A673 (cell line): ENCODE measurements around the gene CHRNE. TPM values are rescaled to one million over a fixed set of nuclear protein-coding genes. Genes with fewer than 3 reads are reported as not detected.

ENCODE experiments used
- BruUV-seq: library from RNA; stranded (reverse); fragments of 400-500 nt; replicated peaks from 2 replicates; lab custom pipeline; 2021; lab: Mats Ljungman, UMichigan
- CTCF ChIA-PET: fragments of 300-600 bp; sonication (Branson Sonifier 250); formaldehyde crosslinking; loops from one replicate; lab custom pipeline; 2022; ENCODE audit warnings: antibody characterized with exemption; lab: Charles Lee
- POLR2A ChIA-PET: fragments of 300-600 bp; sonication (Branson Sonifier 250); formaldehyde crosslinking; loops from one replicate; lab custom pipeline; 2022; ENCODE audit warnings: antibody characterized with exemption; ENCODE audit not compliant: low non-redundant PET; lab: Charles Lee
- DNase-seq: peaks from one replicate; pipeline ENCODE4 v3.0.0-alpha.2; 2015; ENCODE audit warnings: low spot score
- H3K27ac ChIP-seq: fragments of 200-600 bp; sonication (generic); 2 replicates; pipeline ENCODE4 v1.5.1; 2016; ENCODE audit warnings: mixed run types, low read depth, mild to moderate bottlenecking, mixed read lengths, antibody characterized with exemption, low read length; ENCODE audit not compliant: poor library complexity, severe bottlenecking
- H3K27me3 ChIP-seq: fragments of 200-600 bp; sonication (generic); replicated peaks from 2 replicates; pipeline ENCODE4 v1.6.1; 2017; ENCODE audit warnings: mixed run types, low read depth, mild to moderate bottlenecking, mixed read lengths, antibody characterized with exemption, low read length; ENCODE audit not compliant: insufficient read depth, poor library complexity
- H3K36me3 ChIP-seq: fragments of 200-600 bp; sonication (generic); 2 replicates; pipeline ENCODE4 v1.6.1; 2016; ENCODE audit warnings: mixed run types, mild to moderate bottlenecking, mixed read lengths, antibody characterized with exemption, low read length; ENCODE audit not compliant: insufficient read depth, poor library complexity, severe bottlenecking
- H3K4me1 ChIP-seq: fragments of 200-600 bp; sonication (generic); 2 replicates; pipeline ENCODE4 v1.6.1; 2017; ENCODE audit warnings: mixed run types, mild to moderate bottlenecking, mixed read lengths, antibody characterized with exemption, low read length; ENCODE audit not compliant: insufficient read depth, poor library complexity, severe bottlenecking
- H3K4me3 ChIP-seq: fragments of 200-600 bp; sonication (generic); 2 replicates; pipeline ENCODE4 v1.5.1; 2016; ENCODE audit warnings: low read depth, mixed run types, mild to moderate bottlenecking, mixed read lengths, low read length; ENCODE audit not compliant: poor library complexity, severe bottlenecking
- H3K9me3 ChIP-seq: fragments of 200-600 bp; sonication (generic); 2 replicates; pipeline ENCODE4 v1.6.1; 2016; ENCODE audit warnings: mixed run types, low read depth, mild to moderate bottlenecking, mixed read lengths, antibody characterized with exemption, low read length; ENCODE audit not compliant: poor library complexity, severe bottlenecking
- CTCF ChIP-seq: fragments of 300-800, 200-600 bp; sonication (generic); conservative IDR thresholded peaks from 2 replicates; pipeline ENCODE4 v1.5.1; 2017; ENCODE audit warnings: low read depth, mild to moderate bottlenecking, antibody characterized with exemption, low read length, moderate library complexity, mixed read lengths
- EZH2 ChIP-seq: fragments of 200-600 bp; sonication (generic); IDR thresholded peaks from 2 replicates; pipeline ENCODE4 v1.6.1; 2017; ENCODE audit warnings: borderline replicate concordance, low read depth, mild to moderate bottlenecking, mixed read lengths, antibody characterized with exemption, low read length; ENCODE audit not compliant: poor library complexity, severe bottlenecking
- intact Hi-C: fragments of 100-400 bp; cut with micrococcal nuclease; formaldehyde crosslinking; loops from one replicate; pipeline ENCODE4 v1.10.0; 2022; ENCODE audit not compliant: unreplicated experiment
- total RNA-seq: library from RNA; stranded (reverse); gene quantifications from 2 replicates; pipeline ENCODE4 v1.2.3, GENCODE V29; 2021

Gene CHRNE
- total RNA-seq, 1 experiment from 2014 or later = 0.21 TPM

- no peaks in the 10 kb centered on the region for H3K9me3 ChIP-seq
- POLR2A ChIA-PET = no interaction called here
- intact Hi-C loops = no loop called here
- CTCF ChIA-PET = interaction anchor here (1.2 kb wide), 1 partner anchor 332 kb away, joined by 3 read pairs; no protein-coding TSS in a partner anchor
- H3K4me1 ChIP-seq = peaks cover 12% of the 10 kb centered on the region
- H3K36me3 ChIP-seq = peaks cover 22% of the 10 kb centered on the region
- peak overlapping the region; percentile 52 for H3K4me3 ChIP-seq
- DNase-seq = no peak
- no TSS peak for BruUV-seq
- TF ChIP-seq EZH2 = no peak
- no peak for TF ChIP-seq CTCF
- no peaks in the 10 kb centered on the region for H3K27me3 ChIP-seq
- peak overlapping the region; percentile 89 for H3K27ac ChIP-seq
These were observed 4.5 kb downstream of the CHRNE start for GRCh38 chr17:4898351-4898750.

DNA sequence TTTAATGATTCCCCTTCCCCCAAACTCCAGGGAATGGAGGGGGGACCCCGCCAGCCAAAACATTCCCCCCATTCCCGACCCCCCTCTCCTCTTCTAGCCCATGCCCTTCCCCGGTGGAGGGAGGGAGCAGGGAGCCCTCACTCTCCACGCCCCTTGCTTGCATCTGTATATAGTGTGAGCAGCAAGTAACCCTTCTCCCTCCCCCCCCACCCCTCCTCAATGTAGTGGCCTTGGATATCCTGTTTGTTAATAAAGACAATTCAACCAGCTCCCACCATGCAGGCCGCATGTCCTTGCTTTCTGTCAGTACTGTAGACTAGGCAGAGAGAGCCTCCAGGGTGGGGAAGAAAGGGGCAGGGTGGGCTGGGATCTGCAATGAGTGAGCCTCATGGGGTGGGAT, 5.1 kb downstream of the CHRNE start:
- TF ChIP-seq CTCF = no peak
- TF ChIP-seq EZH2 = no peak
- ChIA-PET CTCF (no interaction called here), POLR2A (no interaction called here)
- Histone ChIP-seq H3K27me3 (no peaks in the 10 kb centered on the region), H3K36me3 (peaks cover 25% of the 10 kb centered on the region), H3K4me1 (peaks cover 6% of the 10 kb centered on the region), H3K27ac (no peak overlapping the region), H3K9me3 (no peaks in the 10 kb centered on the region), H3K4me3 (no peak overlapping the region)
- no TSS peak for BruUV-seq
- intact Hi-C loops = no loop called here
- no peak for DNase-seq

DNA sequence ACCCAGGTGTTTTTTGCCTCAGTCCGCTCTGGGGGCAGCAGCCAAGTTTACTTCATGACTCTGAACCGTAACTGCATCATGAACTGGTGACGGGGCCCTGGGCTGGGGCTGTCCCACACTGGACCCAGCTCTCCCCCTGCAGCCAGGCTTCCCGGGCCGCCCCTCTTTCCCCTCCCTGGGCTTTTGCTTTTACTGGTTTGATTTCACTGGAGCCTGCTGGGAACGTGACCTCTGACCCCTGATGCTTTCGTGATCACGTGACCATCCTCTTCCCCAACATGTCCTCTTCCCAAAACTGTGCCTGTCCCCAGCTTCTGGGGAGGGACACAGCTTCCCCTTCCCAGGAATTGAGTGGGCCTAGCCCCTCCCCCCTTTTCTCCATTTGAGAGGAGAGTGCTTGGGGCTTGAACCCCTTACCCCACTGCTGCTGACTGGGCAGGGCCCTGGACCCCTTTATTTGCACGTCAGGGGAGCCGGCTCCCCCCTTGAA, 5.7 kb downstream of the CHRNE start:
- Histone ChIP-seq H3K36me3 (peaks cover 30% of the 10 kb centered on the region), H3K4me3 (no peak overlapping the region), H3K27me3 (no peaks in the 10 kb centered on the region), H3K27ac (no peak overlapping the region), H3K4me1 (peaks cover 5% of the 10 kb centered on the region), H3K9me3 (no peaks in the 10 kb centered on the region)
- DNase-seq = no peak
- intact Hi-C loops = no loop called here
- POLR2A ChIA-PET = no interaction called here
- no peak for TF ChIP-seq EZH2
- no peak for TF ChIP-seq CTCF
- BruUV-seq = no TSS peak
- CTCF ChIA-PET = no interaction called here
